Sciatic nerve (tissue), 2 donors: ENCODE results near the gene ENTPD6. TPM values are rescaled to one million over a fixed set of nuclear protein-coding genes. Genes with fewer than 3 reads are reported as not detected.
"Not testable (repeated sequence)": the region's sequence is repeated elsewhere in the genome, so short reads cannot be mapped to it uniquely, and the experiment has no call there.

Experiments
- ATAC-seq: fragments of 200-7000 bp; cut with Tn5 transposase; one replicate; pipeline ENCODE4 v1.9.1; 2020; ENCODE audit warnings: mild to moderate bottlenecking, moderate library complexity
- DNase-seq: peaks from one replicate; pipeline ENCODE4 v3.0.0-alpha.2; 2020; ENCODE audit warnings: low spot score
- intact Hi-C: fragments of 100-400 bp; cut with DNase I; formaldehyde crosslinking; loops from one replicate; pipeline ENCODE4 v1.14.2; 2022
- total RNA-seq: library from RNA; stranded (reverse); fragmentation: NEBNext Ultra II Directional; extraction: Animal tissue kit (Norgen Biotek cat#: 25700); gene quantifications from one replicate; pipeline ENCODE4 v1.2.1, GENCODE V29; 2021
- donor health status: DM: no; HTN: no; CAD: no.
- donor health status: DM: no; HTN: no; CAD: no.

Gene ENTPD6
- total RNA-seq, 1 donor from 2014 or later, result 59.3 TPM

- no peak for ATAC-seq
- no peak for DNase-seq
- intact Hi-C loops, result loop anchor here (10.0 kb wide), 1 partner anchor 185 kb away; the partner anchor contains the start of gene APMAP
Measured at GRCh38 chr20:25179439-25180089, 15.9 kb upstream of the ENTPD6 start.

- DNase-seq, ATAC-seq, intact Hi-C loops: not testable (repeated sequence)
Measured at GRCh38 chr20:25184391-25184790, 11.1 kb upstream of the ENTPD6 start.

DNA sequence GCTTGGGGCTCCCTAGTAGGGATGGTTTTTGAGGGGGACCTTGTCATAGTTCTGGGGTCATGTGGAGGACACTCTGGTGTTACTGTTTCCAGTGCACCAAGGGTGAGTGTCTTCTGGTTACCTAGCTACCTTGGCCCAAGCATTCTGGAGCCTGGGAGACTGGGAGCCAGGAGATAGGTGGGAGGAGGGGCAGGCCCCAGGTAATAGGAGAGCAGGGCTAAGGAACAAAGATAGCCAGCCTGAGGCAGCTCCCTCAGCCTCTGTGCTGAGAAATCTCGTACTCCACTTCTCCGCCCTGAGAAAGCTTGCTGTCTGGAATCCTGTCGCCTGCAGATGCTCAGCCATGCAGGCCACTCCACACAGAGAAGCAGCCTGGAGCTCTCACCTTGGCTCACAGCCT lies 8.3 kb upstream of the ENTPD6 start:
- no peak for DNase-seq
- no peak for ATAC-seq

GRCh38 chr20:25187635-25188034 lies 7.9 kb upstream of the ENTPD6 start:
- no peak for DNase-seq
- no peak for ATAC-seq
- intact Hi-C loops, result no loop called here

More for the DNA sequence above, 8.3 kb upstream of the ENTPD6 start:
- intact Hi-C loops, result no loop called here

- DNase-seq (no peak), ATAC-seq (no peak)
- intact Hi-C loops, result no loop called here
Measured at GRCh38 chr20:25188218-25188617, 7.3 kb upstream of the ENTPD6 start.

DNA sequence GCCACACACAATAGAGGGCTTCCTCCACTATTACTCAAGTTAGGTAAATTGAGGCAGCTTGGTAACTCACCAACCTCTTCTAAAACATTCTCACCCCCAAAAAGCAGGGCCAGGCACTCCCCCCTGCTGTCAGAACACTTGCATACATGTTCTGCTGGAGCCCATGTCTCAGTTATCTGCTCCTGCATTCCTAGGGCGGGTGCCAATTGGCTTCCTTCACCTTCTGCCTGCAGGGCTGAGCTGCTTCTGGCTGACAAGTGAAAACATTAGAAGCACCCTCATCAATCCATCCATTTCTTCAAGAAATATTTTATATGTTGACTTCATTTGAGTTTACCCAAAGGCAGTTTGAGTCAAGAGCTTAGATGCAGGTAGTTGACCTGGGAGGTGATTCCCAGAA lies 4.5 kb upstream of the ENTPD6 start:
- no peak for ATAC-seq
- intact Hi-C loops, result no loop called here
- no peak for DNase-seq

DNA sequence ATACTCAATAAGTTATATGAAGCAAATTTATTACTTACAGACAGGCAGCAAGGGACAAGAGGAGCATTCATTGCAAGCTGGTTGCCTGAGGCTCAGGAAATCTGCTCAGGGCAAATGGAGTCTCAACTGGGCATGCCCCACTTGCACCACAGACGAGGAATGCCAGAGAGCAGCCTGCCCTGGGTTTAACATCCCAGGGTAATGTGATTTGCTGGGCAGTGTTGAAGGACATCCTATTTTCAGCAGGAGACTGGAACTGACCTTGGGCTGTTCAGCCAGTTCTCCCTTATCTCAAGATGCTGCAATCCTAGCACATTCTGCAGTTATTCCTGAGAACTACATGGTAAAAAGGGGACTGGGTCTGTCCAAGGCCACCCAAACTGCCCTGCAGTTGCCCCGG lies 3.8 kb upstream of the ENTPD6 start:
- no peak for ATAC-seq

DNA sequence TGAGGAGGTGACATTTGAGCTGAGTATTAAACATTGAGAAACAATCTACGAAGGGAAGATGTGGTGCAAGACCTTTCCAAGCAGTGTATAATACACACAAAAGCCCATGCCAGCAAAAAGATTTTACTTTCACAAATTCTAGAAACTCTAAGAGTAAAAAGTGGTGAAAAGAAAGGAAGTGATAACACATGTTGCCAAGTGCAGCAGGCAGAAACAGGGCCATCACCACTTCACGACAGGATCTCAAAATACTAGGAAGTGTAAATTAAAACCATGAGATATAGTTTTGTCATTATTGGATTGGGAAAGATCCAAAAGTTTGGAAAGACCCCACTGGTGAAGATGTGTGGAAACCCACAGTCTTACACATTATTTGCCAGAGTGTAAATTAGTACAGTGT lies 1.7 kb upstream of the ENTPD6 start:
- ATAC-seq, result no peak
- intact Hi-C loops, result no loop called here
- no peak for DNase-seq

More for the DNA sequence above, 3.8 kb upstream of the ENTPD6 start:
- intact Hi-C loops, result no loop called here
- no peak for DNase-seq

- no peak for ATAC-seq
- intact Hi-C loops, result no loop called here
- DNase-seq, result no peak
Measured at GRCh38 chr20:25194333-25194972, 1.1 kb upstream of the ENTPD6 start.

DNA sequence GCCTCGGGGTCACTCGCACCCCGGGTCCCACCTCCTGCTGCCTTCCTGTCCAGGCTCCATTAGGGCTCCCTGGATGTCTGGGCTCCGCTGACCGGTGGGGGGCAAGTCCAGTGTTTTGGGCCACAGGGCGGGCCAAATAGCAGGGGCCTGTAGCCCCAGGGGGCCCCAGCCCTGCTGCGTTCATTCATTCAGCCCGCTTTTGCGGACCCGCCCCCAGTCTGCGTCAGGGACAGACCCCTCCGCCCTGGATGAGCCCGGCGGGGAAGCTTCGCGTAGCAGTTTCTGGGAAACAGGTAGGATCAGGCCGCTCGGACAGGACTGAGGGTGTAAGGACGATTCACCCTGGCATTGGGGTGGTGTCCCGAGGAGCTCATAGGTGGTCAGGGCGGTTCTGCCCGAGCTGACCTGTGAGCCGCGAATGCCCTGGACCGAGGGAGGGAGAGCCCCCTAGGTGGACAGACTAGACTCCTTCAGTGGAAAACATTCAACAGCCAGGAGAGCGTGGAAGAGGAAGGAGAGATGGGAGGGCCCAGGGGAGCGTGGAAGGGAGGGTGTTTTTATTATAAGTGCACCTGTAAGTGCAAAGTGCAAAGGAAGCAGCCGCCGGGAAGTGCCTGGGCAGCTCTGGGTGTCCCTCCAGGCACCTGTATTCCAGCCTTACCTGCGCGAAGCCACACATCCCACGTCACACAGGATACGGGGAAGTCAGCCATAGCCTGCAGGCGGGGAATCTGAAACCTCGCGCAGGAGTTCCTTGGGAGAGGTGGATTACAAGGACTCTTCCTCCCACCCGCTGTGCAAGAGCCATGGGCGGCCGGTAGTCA lies 662 bp downstream of the ENTPD6 start:
- peak; percentile 19 for ATAC-seq
- intact Hi-C loops, result no loop called here

GRCh38 chr20:25196786-25197120 lies 1.2 kb downstream of the ENTPD6 start:
- DNase-seq (no peak), ATAC-seq (no peak)
- intact Hi-C loops, result no loop called here

More for the DNA sequence above, 662 bp downstream of the ENTPD6 start:
- no peak for DNase-seq

GRCh38 chr20:25197183-25197869 lies 1.8 kb downstream of the ENTPD6 start:
- DNase-seq (no peak), ATAC-seq (no peak)
- intact Hi-C loops, result no loop called here

DNA sequence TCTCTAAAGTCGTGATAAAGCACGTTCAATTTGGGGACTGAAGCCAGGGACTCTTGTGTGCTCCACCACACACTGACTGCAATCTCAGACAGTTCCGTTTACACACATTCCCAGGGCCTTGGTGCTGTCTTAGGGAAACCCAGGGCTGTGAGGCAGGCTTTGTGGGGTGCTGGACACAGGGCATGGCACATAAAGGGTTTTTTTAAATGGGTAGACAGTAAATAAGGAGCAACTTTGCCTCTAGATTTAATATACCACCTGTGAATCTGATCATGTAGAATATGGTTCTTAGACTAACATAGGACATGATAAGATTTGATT lies 2.3 kb downstream of the ENTPD6 start:
- DNase-seq (no peak), ATAC-seq (no peak)
- intact Hi-C loops, result no loop called here

DNA sequence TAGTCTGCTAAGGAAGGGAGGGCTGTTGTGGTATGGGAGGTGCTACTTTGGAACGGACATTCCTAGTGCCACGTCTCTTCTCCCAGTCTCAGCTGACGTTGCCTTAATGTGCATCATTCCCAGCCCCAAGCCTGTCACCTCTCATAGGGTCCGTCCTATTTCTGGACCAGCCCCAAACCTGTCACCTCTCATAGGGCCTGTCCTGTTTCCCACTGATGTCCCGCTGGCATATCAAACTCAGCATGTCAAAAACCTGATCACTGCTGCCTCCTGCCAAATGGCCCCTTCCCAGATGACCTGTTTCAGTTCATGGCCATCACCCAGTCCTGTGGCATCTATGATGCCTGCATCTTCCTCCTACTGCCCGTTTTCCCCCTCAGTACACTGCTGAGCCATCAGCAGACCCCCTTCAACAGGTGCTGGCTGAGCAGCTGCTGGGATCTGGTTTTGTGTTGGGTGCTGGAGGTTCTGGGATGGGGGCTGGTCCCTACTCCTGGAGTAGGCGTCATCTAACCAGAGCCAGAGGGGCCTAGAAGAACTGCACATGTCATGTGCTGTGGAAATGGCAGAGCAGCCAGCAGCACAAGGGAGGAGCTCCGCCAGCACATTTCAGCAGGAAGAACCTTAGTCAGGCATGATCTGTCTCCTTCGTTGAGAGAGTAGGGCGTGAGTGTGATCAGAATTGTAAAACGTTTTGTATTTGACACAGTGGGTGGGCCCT lies 3.3 kb downstream of the ENTPD6 start:
- no peak for ATAC-seq
- DNase-seq, result no peak
- intact Hi-C loops, result no loop called here

DNA sequence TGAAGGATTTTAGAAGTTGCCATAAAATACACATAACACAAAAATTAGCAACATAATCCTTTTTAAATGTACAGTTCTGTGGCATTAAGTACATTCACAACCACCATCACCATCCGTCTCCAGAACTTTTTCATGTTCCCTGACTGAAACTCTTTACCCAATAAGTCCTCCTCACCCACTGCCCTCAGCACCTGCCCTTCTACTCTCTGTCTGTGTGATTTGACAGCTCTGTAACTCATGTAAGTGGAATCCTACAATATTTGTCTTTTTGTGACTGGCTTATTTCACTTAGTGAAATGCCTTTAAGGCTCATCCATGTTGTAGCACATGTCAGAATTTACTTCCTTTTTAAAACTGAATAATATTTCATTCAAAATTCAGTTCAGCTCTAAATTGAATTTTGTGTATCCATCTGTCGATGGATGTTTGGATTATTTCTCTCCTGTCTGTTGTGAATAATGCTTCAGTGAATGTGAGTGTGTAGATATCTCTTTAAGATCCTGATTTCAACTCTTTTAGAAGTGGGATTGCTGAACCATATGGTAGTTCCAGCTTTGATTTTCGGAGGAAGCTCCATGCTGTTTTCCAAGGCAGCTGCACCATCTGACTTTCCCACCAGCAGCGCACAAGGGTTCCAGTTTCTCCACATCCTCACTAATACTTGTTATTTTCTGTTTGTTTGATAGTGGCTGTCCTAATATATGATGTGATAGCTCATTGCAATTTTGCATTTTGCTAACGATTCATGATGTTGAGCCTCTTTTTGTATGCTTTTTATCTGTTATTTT lies 4.2 kb downstream of the ENTPD6 start:
- ATAC-seq (no peak), DNase-seq (no peak)
- intact Hi-C loops, result no loop called here

- intact Hi-C loops, result no loop called here
- ATAC-seq (no peak), DNase-seq (no peak)
Measured at GRCh38 chr20:25203089-25203488, 7.6 kb downstream of the ENTPD6 start.

- intact Hi-C loops, result no loop called here
- DNase-seq (no peak), ATAC-seq (no peak)
Measured at GRCh38 chr20:25203871-25204320, 8.4 kb downstream of the ENTPD6 start.

DNA sequence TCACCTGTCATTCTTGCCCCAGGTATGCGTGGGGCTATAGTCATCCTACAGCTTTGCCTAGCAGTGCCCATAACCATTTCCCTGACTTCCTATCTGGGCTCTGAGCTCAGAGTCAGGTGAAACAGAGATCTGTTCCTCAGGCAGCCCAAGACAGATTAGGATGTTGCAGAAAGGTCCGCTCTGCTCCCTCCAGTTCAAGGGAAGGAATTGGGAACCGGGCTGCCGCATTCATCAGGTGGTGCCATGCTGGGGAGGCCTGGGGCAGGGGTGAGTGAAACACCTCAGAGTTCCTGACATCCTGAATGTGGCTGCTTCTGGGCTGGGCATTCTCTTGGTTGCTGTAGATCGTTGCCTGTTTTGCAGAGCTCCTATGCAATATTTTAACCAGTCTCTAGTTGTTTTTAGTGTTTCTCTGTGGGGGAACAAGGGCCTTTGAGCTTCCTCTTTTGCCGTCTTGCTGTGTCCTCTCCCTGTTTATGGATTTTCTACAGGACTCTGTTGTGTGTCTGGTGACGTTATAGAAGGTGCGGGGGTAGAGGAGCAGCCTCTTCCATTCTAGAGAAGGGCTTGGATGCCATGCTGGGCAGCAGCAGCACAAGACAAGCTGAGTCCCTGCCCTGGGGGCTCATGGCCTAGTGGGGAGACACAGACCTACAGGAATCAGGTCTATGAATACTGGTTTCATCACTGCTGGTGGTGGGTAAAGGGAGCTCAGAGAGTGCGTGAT lies 9.2 kb downstream of the ENTPD6 start:
- DNase-seq, result no peak
- intact Hi-C loops, result no loop called here
- ATAC-seq, result peak; percentile 34
